Transverse colon (tissue), 4 donors: ENCODE results near the gene ARHGEF25.
A peak's percentile ranks its signal among the peaks of the same experiment; 100 is the strongest.

Source experiments
- EP300 ChIP-seq: sonication (generic); formaldehyde crosslinking; IDR thresholded peaks from one replicate; pipeline ENCODE4 v1.6.1; 2017; ENCODE audit warnings: antibody characterized with exemption, low read depth
- POLR2A ChIP-seq: fragments of 450-650 bp; IDR thresholded peaks from one replicate; pipeline ENCODE4 v1.6.1; 2016; ENCODE audit warnings: antibody characterized with exemption, mild to moderate bottlenecking, moderate library complexity
- POLR2AphosphoS5 ChIP-seq, 3 donors: sonication (generic); formaldehyde crosslinking; IDR thresholded peaks; one replicate each; pipeline ENCODE4 v1.6.1; 2016; ENCODE audit warnings: antibody characterized with exemption in 3 of 3
- TF ChIP-seq, protein P1 (sequence below), 5 experiments: fragments of 200-600 bp in 3 of 5; fragments of 450-650 bp in 2 of 5; sonication (generic) in 3 of 5; IDR thresholded peaks; 1 replicate in 2 of 5; 2 replicates in 3 of 5; pipeline ENCODE4 v1.5.1; 2016 to 2017; ENCODE audit warnings: antibody characterized with exemption in 5 of 5, inconsistent platforms in 3 of 5, mild to moderate bottlenecking in 2 of 5, moderate library complexity in 1 of 5

DNA sequence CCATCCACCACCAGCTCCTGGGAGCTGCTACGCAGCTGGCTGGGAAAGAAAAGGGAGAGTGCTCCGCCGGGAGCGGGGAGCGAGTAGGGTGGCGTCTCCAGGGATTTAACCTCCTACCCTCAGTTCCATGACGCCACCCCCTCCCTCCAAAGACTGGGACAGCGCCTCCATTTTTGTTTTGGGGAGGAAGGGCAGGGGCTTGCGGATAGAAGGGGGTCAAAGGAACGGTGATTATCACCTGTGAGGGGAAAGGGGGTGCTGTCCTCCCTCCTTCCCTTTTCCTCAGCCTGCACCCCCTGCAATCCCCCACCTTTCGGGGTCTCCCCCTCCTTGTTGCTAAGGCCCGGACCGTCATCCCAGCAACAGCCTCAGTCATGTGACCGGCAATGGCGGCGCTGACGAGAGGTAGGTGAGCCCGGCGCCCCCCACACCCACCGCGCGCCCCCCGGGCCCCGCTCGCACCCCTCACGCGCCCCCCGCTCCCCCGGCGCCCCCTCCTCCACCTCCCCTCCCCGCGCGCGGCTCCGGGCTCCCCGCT is 6.7 kb upstream of the ARHGEF25 start, which contains the start of gene DTX3:
- TF ChIP-seq, protein P1, sequence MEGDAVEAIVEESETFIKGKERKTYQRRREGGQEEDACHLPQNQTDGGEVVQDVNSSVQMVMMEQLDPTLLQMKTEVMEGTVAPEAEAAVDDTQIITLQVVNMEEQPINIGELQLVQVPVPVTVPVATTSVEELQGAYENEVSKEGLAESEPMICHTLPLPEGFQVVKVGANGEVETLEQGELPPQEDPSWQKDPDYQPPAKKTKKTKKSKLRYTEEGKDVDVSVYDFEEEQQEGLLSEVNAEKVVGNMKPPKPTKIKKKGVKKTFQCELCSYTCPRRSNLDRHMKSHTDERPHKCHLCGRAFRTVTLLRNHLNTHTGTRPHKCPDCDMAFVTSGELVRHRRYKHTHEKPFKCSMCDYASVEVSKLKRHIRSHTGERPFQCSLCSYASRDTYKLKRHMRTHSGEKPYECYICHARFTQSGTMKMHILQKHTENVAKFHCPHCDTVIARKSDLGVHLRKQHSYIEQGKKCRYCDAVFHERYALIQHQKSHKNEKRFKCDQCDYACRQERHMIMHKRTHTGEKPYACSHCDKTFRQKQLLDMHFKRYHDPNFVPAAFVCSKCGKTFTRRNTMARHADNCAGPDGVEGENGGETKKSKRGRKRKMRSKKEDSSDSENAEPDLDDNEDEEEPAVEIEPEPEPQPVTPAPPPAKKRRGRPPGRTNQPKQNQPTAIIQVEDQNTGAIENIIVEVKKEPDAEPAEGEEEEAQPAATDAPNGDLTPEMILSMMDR (IDR thresholded peaks at IDR 0.05), result no peak
- no peak for TF ChIP-seq POLR2A
- TF ChIP-seq EP300, result no peak
- peak in 1 of 3 donors; percentile 30 for TF ChIP-seq POLR2AphosphoS5 (IDR thresholded peaks at IDR 0.05)
